PC-3 (cell line): ENCODE results near the gene SKIC8.

Experiments
- EZH2 ChIP-seq: fragments of 300-600 bp; sonication (generic); IDR thresholded peaks from one replicate; pipeline ENCODE4 v1.6.1; 2017; ENCODE audit warnings: antibody characterized with exemption, mild to moderate bottlenecking, low read length; ENCODE audit not compliant: unreplicated experiment
- TF ChIP-seq, protein P1 (sequence below): fragments of 300-600 bp; sonication (generic); conservative IDR thresholded peaks from 2 replicates; pipeline ENCODE4 v1.5.1; 2017; ENCODE audit warnings: antibody characterized with exemption, low read depth, mild to moderate bottlenecking, low read length

DNA sequence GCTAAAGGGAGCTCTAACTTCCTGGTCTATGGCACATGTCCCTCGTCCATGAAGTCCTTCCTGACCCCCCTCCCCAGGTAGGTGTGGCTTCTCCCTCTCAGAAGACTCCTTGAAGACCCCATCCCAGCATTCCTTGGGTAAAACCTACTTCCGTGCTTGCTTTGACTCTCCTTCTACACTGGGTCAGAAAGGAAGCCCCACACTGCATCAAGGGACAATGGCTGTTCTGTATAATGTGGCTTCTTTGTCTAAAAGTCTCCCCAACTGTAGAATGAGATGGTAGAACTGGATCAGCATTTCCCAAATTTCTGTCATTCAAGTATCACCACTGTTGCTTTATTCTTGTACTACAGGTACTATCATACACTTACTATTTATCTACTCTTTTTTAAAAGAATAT is 38.9 kb downstream of the SKIC8 start:
- TF ChIP-seq, protein P1, sequence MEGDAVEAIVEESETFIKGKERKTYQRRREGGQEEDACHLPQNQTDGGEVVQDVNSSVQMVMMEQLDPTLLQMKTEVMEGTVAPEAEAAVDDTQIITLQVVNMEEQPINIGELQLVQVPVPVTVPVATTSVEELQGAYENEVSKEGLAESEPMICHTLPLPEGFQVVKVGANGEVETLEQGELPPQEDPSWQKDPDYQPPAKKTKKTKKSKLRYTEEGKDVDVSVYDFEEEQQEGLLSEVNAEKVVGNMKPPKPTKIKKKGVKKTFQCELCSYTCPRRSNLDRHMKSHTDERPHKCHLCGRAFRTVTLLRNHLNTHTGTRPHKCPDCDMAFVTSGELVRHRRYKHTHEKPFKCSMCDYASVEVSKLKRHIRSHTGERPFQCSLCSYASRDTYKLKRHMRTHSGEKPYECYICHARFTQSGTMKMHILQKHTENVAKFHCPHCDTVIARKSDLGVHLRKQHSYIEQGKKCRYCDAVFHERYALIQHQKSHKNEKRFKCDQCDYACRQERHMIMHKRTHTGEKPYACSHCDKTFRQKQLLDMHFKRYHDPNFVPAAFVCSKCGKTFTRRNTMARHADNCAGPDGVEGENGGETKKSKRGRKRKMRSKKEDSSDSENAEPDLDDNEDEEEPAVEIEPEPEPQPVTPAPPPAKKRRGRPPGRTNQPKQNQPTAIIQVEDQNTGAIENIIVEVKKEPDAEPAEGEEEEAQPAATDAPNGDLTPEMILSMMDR = no peak
- no peak for TF ChIP-seq EZH2
